D341Med (cell line): ENCODE measurements around the gene GSDME.
"Not testable (repeated sequence)": the region's sequence is repeated elsewhere in the genome, so short reads cannot be mapped to it uniquely, and the experiment has no call there.

Source experiments
- DNase-seq: peaks from one replicate; pipeline ENCODE4 v3.0.0; 2012; ENCODE audit warnings: low spot score

Gene GSDME

GRCh38 chr7:24757353-24758275, at the start of gene GSDME:
GSDME (minus strand) TSS chr7:24757464; CDS start chr7:24749774, 7,690 bp downstream.
- peak; percentile 74 for DNase-seq

- DNase-seq = no peak
Observed at GRCh38 chr7:24802300-24802699, 45.0 kb upstream of the GSDME start.

GRCh38 chr7:24801883-24802282, 44.6 kb upstream of the GSDME start:
- DNase-seq = no peak

GRCh38 chr7:24800667-24801066, 43.4 kb upstream of the GSDME start:
- no peak for DNase-seq

- no peak for DNase-seq
Observed at GRCh38 chr7:24800073-24800472, 42.8 kb upstream of the GSDME start.

- DNase-seq = no peak
Observed at GRCh38 chr7:24799506-24799905, 42.2 kb upstream of the GSDME start.

- DNase-seq = no peak
Observed at GRCh38 chr7:24798261-24798660, 41.0 kb upstream of the GSDME start.

GRCh38 chr7:24797270-24797669, 40.0 kb upstream of the GSDME start:
- no peak for DNase-seq

- no peak for DNase-seq
Observed at GRCh38 chr7:24795407-24795767, 38.1 kb upstream of the GSDME start.

- DNase-seq = not testable (repeated sequence)
Observed at GRCh38 chr7:24794751-24795406, 37.6 kb upstream of the GSDME start.

- DNase-seq = no peak
Observed at GRCh38 chr7:24793982-24794648, 36.9 kb upstream of the GSDME start.

GRCh38 chr7:24788961-24789576, 31.8 kb upstream of the GSDME start:
- no peak for DNase-seq

GRCh38 chr7:24788075-24788474, 30.8 kb upstream of the GSDME start:
- no peak for DNase-seq

- DNase-seq = no peak
Observed at GRCh38 chr7:24786941-24787340, 29.7 kb upstream of the GSDME start.

GRCh38 chr7:24786306-24786705, 29.0 kb upstream of the GSDME start:
- no peak for DNase-seq

GRCh38 chr7:24784277-24784676, 27.0 kb upstream of the GSDME start:
- DNase-seq = no peak

GRCh38 chr7:24783698-24784097, 26.4 kb upstream of the GSDME start:
- no peak for DNase-seq

- no peak for DNase-seq
Observed at GRCh38 chr7:24781106-24781505, 23.8 kb upstream of the GSDME start.

- no peak for DNase-seq
Observed at GRCh38 chr7:24779283-24779655, 22.0 kb upstream of the GSDME start.

- DNase-seq = no peak
Observed at GRCh38 chr7:24778543-24779282, 21.4 kb upstream of the GSDME start.

- DNase-seq = no peak
Observed at GRCh38 chr7:24777806-24778205, 20.5 kb upstream of the GSDME start.

- DNase-seq = no peak
Observed at GRCh38 chr7:24773646-24774045, 16.4 kb upstream of the GSDME start.
